Large intestine (tissue), 3 donors: ENCODE measurements around the gene PSMD2. TPM values are rescaled to one million over a fixed set of nuclear protein-coding genes. Genes with fewer than 3 reads are reported as not detected.

Experiments used
- DNase-seq, 2 donors: peaks; one replicate each; pipeline versions ENCODE4 v3.0.0 to v3.0.0-alpha.2; 2013
- H3K27ac ChIP-seq: one replicate; pipeline ENCODE4 v1.5.1; 2013; ENCODE audit warnings: low read length
- H3K27me3 ChIP-seq: 2 replicates; pipeline ENCODE4 v1.6.1; 2013; ENCODE audit warnings: low read length; ENCODE audit not compliant: control insufficient read depth, insufficient read depth
- H3K36me3 ChIP-seq: 2 replicates; pipeline ENCODE4 v1.6.1; 2013; ENCODE audit warnings: low read length; ENCODE audit not compliant: control insufficient read depth, insufficient read depth
- H3K4me1 ChIP-seq: one replicate; pipeline ENCODE4 v1.6.1; 2013; ENCODE audit warnings: low read length; ENCODE audit not compliant: control insufficient read depth, insufficient read depth
- H3K4me3 ChIP-seq: one replicate; pipeline ENCODE4 v1.5.1; 2013; ENCODE audit warnings: low read length
- H3K9me3 ChIP-seq: one replicate; pipeline ENCODE4 v1.6.1; 2013; ENCODE audit warnings: mild to moderate bottlenecking, low read depth, low read length, moderate library complexity; ENCODE audit not compliant: control insufficient read depth
- WGBS: methylation state at CpG from one replicate; pipeline ENCODE4 v1.1.5; 2013; ENCODE audit warnings: low lambda C conversion rate; ENCODE audit not compliant: insufficient coverage; 5-methylcytosine and 5-hydroxymethylcytosine counted together
- polyA plus RNA-seq: library from polyadenylated mRNA; unstranded; fragments of 120-200 nt; gene quantifications from one replicate; pipeline ENCODE4 v1.2.1, GENCODE V29; 2013

PSMD2 gene
- polyA plus RNA-seq, 1 donor: 148 TPM

DNA sequence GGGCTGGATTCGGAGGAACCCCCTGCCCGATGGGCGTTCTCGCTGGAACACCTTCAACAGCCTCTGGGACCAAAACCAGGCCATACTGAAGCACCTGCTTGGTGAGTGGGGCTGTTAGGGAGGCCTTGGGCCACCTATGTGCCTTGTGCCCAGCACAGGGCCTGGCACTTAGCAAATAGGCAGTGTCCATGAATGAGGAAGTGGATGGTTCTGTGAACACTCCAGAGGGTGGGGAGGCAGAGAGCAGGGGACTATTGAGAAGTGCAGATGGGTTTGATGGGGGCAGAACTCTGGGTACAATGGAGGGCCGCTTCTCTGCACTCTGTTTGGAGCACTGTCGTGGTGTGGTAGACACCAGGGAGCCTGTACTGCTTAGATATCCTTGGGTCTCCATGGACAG is 21.7 kb upstream of the PSMD2 start:
- Histone ChIP-seq H3K4me3 (no peak overlapping the region), H3K9me3 (peaks cover 5% of the 10 kb centered on the region), H3K27me3 (peaks cover 57% of the 10 kb centered on the region), H3K4me1 (no peaks in the 10 kb centered on the region), H3K27ac (no peak overlapping the region), H3K36me3 (no peaks in the 10 kb centered on the region)
- WGBS: no CpG with 5 or more reads among the region's 6 CpGs
- DNase-seq: no peak

GRCh38 chr3:184282941-184283340 is 16.1 kb upstream of the PSMD2 start:
- Histone ChIP-seq H3K4me1 (no peaks in the 10 kb centered on the region), H3K27ac (no peak overlapping the region), H3K4me3 (no peak overlapping the region), H3K9me3 (no peaks in the 10 kb centered on the region), H3K27me3 (peaks cover 21% of the 10 kb centered on the region), H3K36me3 (no peaks in the 10 kb centered on the region)
- DNase-seq: no peak
- WGBS: no CpG with 5 or more reads among the region's 4 CpGs

GRCh38 chr3:184283681-184284080 is 15.4 kb upstream of the PSMD2 start:
- Histone ChIP-seq H3K9me3 (no peaks in the 10 kb centered on the region), H3K36me3 (no peaks in the 10 kb centered on the region), H3K27me3 (peaks cover 14% of the 10 kb centered on the region), H3K4me1 (no peaks in the 10 kb centered on the region), H3K27ac (no peak overlapping the region), H3K4me3 (no peak overlapping the region)
- DNase-seq: no peak
- WGBS: no CpG with 5 or more reads among the region's 8 CpGs

DNA sequence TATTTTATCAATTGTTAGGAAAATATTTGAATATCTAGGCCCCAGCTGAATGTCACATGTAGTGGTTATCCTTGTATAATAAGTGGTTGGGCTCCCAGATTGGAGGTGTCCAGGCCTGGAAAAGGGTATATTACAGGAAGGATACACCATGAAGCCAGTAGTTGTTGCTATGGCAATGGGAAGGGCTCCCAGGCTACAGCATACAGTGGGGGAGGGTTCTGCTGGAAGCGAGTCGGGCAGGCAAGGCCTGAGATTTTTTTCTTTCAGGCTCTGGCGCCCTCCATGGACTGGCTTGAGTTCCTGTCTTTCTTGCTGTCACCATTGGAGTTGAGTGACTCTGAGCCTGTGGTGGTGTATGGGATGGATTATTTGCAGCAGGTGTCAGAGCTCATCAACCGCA is 14.3 kb upstream of the PSMD2 start:
- Histone ChIP-seq H3K36me3 (no peaks in the 10 kb centered on the region), H3K4me1 (no peaks in the 10 kb centered on the region), H3K27me3 (peaks cover 15% of the 10 kb centered on the region), H3K9me3 (no peaks in the 10 kb centered on the region), H3K4me3 (no peak overlapping the region), H3K27ac (no peak overlapping the region)
- DNase-seq: peak; percentile 30 to 46
- no CpG with 5 or more reads among the region's 4 CpGs for WGBS

DNA sequence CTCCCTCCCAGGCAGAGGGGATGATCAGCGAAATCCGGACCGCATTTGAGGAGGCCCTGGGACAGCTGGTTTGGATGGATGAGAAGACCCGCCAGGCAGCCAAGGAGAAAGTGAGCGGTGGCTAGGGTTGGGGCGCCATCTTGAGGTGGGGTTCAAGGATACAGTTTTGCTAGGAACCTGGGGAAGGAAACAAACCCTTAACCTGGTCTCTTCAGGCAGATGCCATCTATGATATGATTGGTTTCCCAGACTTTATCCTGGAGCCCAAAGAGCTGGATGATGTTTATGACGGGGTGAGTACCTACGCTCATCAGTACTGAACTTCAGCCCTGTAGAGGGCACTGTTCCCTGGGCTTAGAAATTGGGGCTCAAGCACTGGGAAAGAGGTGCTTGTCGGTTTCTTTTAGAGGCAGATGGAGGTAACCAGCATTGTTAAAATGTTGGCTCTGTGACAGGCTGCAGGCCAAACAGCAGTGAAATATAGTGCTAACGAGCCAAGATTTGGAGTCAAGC is 9.6 kb upstream of the PSMD2 start:
- peaks cover 10% of the 10 kb centered on the region for H3K27me3 ChIP-seq
- H3K36me3 ChIP-seq: no peaks in the 10 kb centered on the region
- DNase-seq: peak in 1 of 2 donors; percentile 11
- H3K27ac ChIP-seq: no peak overlapping the region
- peaks cover 2% of the 10 kb centered on the region for H3K4me1 ChIP-seq
- H3K4me3 ChIP-seq: no peak overlapping the region
- no peaks in the 10 kb centered on the region for H3K9me3 ChIP-seq
- no CpG with 5 or more reads among the region's 10 CpGs for WGBS

DNA sequence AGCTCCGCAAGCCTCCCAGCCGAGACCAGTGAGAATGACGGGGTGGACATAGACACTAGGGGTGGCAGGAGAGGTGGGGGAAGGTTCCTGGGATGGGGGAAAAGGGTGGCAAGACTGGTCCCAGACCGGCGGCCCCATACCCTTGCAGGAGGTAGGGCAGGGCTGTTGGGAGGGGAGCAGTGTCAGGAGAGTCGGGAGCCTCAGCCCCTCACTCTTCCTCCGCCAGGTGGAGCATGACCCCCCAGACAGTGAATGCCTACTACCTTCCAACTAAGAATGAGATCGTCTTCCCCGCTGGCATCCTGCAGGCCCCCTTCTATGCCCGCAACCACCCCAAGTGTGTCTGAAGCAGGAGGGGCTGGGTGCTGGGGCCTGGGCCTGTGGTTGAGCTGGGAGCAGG is 8.7 kb upstream of the PSMD2 start:
- no peak overlapping the region for H3K27ac ChIP-seq
- no peaks in the 10 kb centered on the region for H3K9me3 ChIP-seq
- peaks cover 2% of the 10 kb centered on the region for H3K4me1 ChIP-seq
- no peak for DNase-seq
- no peak overlapping the region for H3K4me3 ChIP-seq
- H3K36me3 ChIP-seq: no peaks in the 10 kb centered on the region
- WGBS: no CpG with 5 or more reads among the region's 10 CpGs
- H3K27me3 ChIP-seq: peaks cover 9% of the 10 kb centered on the region

DNA sequence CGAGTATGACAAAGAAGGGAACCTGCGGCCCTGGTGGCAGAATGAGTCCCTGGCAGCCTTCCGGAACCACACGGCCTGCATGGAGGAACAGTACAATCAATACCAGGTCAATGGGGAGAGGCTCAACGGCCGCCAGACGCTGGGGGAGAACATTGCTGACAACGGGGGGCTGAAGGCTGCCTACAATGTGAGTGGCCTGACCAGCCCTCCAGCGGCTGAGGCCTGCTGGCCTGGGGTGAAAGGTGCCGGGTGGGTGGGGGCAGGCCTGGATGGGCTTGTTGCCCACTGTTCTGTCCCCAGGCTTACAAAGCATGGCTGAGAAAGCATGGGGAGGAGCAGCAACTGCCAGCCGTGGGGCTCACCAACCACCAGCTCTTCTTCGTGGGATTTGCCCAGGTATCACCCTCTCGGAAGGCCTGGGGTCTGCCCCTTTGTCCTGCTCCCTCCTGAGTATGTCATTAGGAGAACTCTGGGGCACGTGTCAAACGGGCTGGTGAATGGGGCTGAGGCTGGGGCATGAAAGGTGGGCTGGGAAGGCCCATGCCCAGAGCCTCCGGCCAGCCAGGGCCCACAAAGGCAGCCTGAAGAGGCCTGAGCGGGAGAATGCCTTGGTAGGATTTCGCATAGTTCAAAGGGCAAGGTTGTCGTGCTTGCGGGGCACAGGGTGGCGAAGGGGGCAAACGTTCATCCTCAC is 7.8 kb upstream of the PSMD2 start:
- WGBS: no CpG with 5 or more reads among the region's 22 CpGs
- no peak for DNase-seq
- no peak overlapping the region for H3K4me3 ChIP-seq

DNA sequence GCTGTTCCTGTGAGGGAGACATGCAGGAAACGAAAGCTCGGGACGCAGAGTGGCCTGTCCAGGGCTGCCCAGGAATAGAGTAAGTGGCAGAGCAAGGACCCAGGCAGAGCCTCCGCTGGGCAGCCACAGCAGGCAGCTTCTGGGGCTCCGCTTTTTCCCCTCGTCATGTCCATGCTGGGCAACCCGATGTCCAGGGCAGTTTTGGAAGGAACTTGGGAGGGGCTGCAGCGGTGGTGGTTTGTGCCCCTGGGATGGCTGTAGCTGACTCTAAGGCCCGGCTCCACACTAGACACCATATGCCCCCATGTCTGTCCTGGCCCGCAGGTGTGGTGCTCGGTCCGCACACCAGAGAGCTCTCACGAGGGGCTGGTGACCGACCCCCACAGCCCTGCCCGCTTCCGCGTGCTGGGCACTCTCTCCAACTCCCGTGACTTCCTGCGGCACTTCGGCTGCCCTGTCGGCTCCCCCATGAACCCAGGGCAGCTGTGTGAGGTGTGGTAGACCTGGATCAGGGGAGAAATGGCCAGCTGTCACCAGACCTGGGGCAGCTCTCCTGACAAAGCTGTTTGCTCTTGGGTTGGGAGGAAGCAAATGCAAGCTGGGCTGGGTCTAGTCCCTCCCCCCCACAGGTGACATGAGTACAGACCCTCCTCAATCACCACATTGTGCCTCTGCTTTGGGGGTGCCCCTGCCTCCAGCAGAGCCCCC is 7.1 kb upstream of the PSMD2 start:
- H3K27ac ChIP-seq: no peak overlapping the region
- no CpG with 5 or more reads among the region's 21 CpGs for WGBS

More for the DNA sequence above, 7.8 kb upstream of the PSMD2 start:
- Histone ChIP-seq H3K9me3 (no peaks in the 10 kb centered on the region), H3K27ac (no peak overlapping the region), H3K36me3 (no peaks in the 10 kb centered on the region), H3K27me3 (peaks cover 5% of the 10 kb centered on the region), H3K4me1 (peaks cover 2% of the 10 kb centered on the region)

DNA sequence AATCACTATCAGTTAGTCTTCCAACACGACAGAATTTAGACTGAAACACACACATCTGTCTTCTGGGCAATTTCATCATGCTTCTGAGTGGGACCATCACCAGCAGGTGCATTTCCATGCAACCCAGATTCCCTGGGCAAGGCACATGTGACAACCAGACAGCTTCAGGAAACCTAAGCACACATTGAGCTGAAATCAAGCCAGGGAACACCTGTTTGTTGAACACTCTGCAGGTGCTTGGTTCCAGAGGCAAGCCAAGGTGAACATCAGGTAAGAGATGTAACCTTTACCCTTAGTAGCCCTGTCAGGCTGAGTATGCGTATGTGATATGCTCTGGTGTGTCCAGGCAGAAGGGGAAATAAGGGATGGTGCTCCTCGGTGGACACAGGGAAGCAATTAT is 3.3 kb upstream of the PSMD2 start:
- Histone ChIP-seq H3K36me3 (peaks cover 3% of the 10 kb centered on the region), H3K4me1 (peaks cover 2% of the 10 kb centered on the region), H3K4me3 (no peak overlapping the region), H3K27me3 (no peaks in the 10 kb centered on the region), H3K9me3 (no peaks in the 10 kb centered on the region), H3K27ac (no peak overlapping the region)
- DNase-seq: no peak
- no CpG with 5 or more reads among the region's 3 CpGs for WGBS

More for the DNA sequence above, 7.1 kb upstream of the PSMD2 start:
- no peak for DNase-seq
- no peak overlapping the region for H3K4me3 ChIP-seq
- peaks cover 5% of the 10 kb centered on the region for H3K27me3 ChIP-seq
- H3K36me3 ChIP-seq: no peaks in the 10 kb centered on the region
- no peaks in the 10 kb centered on the region for H3K9me3 ChIP-seq
- H3K4me1 ChIP-seq: peaks cover 2% of the 10 kb centered on the region

DNA sequence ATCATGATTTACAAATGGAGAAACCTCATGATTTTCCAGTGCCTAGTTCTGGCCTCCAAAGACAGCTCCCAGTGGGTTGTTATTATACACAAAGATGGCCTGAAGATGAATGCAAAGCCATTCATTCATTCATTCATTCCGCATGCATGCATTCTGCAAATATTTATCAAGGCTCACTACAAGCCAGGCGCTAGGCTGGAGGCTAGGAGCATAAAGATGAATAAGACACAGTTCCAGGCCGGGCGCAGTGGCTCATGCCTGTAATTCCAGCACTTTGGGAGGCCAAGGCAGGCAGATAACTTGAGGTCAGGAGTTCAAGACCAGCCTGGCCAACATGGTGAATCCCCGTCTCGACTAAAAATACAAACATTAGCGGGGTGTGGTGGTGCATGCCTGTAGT is 2.4 kb upstream of the PSMD2 start:
- H3K9me3 ChIP-seq: no peaks in the 10 kb centered on the region
- no peak overlapping the region for H3K27ac ChIP-seq
- no peaks in the 10 kb centered on the region for H3K4me1 ChIP-seq
- H3K4me3 ChIP-seq: no peak overlapping the region
- H3K36me3 ChIP-seq: peaks cover 8% of the 10 kb centered on the region
- no peak for DNase-seq
- WGBS: no CpG with 5 or more reads among the region's 7 CpGs
- no peaks in the 10 kb centered on the region for H3K27me3 ChIP-seq
